ENCODE measurements around the gene DNAJC13.

Gene DNAJC13

DNA sequence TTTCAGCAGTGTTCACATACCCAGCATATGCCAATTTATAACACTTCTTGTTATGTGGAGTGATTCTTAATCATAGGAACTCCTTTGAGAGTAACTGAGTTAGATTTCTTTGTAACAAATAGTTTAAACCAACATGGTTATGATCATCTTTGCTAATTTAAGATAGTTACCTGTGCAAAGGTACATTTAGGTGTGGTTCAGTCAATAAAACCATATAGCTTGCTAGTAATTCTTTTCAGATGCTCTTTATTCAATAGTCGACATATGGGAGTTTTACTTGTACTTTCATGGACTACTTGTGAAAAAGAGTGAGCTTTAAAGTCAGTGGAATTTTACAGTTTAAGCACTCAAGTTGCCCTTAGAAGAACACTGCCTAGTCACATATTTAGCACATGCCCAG is 5.2 kb downstream of the DNAJC13 start:
- DNase-seq (ENCODE audit: low read depth) = no peak
- no peak overlapping the region for H3K4me3 ChIP-seq (ENCODE audit: control insufficient read depth, low read depth, low read length)
- TF ChIP-seq, protein P1, sequence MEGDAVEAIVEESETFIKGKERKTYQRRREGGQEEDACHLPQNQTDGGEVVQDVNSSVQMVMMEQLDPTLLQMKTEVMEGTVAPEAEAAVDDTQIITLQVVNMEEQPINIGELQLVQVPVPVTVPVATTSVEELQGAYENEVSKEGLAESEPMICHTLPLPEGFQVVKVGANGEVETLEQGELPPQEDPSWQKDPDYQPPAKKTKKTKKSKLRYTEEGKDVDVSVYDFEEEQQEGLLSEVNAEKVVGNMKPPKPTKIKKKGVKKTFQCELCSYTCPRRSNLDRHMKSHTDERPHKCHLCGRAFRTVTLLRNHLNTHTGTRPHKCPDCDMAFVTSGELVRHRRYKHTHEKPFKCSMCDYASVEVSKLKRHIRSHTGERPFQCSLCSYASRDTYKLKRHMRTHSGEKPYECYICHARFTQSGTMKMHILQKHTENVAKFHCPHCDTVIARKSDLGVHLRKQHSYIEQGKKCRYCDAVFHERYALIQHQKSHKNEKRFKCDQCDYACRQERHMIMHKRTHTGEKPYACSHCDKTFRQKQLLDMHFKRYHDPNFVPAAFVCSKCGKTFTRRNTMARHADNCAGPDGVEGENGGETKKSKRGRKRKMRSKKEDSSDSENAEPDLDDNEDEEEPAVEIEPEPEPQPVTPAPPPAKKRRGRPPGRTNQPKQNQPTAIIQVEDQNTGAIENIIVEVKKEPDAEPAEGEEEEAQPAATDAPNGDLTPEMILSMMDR (conservative IDR thresholded peaks at IDR 0.05; ENCODE audit: control insufficient read depth, insufficient read depth, low read depth, low read length) = no peak

DNA sequence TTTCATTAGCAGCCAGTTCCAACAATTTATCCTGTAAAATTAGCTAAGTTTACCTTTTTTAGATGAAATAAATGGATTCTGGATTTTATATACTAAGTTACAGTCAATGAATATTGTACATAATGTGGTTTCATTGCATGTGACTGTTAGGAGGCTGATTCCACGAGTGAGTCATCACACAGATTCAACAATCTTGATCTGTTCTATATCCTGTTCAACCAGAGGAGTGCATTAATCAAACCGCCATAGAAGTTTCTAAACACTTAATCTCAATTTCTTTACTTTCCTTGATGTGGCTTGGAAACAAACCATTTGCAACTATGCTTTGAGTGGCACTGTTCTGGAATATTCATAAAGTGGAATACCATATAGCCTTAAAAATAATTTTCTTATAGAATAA is 15.3 kb downstream of the DNAJC13 start:
- TF ChIP-seq, protein P1 (conservative IDR thresholded peaks at IDR 0.05; ENCODE audit: control insufficient read depth, insufficient read depth, low read depth, low read length) = no peak
- DNase-seq (ENCODE audit: low read depth) = peak; percentile 90
- H3K4me3 ChIP-seq (ENCODE audit: control insufficient read depth, low read depth, low read length) = no peak overlapping the region

DNA sequence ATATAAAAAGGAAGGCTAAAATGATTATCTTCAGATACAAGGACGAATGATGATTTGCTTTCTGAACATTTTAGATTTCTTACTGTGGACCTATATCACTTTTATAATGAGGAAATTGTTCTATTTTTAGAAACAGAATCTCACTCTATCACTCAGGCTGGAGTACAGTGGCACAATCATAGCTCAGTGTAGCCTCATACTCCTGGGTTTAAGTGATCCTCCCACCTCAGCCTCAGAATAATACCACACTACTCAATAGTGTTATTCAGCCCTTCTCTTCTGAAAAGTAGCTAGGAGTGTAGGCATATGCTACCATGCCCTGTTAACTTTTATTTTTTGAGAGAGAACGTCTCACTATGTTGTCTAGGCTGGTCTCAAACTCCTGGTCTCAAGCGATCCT is 15.8 kb downstream of the DNAJC13 start:
- TF ChIP-seq, protein P1 (conservative IDR thresholded peaks at IDR 0.05; ENCODE audit: control insufficient read depth, insufficient read depth, low read depth, low read length) = no peak
- H3K4me3 ChIP-seq (ENCODE audit: control insufficient read depth, low read depth, low read length) = no peak overlapping the region
- no peak for DNase-seq (ENCODE audit: low read depth)

DNA sequence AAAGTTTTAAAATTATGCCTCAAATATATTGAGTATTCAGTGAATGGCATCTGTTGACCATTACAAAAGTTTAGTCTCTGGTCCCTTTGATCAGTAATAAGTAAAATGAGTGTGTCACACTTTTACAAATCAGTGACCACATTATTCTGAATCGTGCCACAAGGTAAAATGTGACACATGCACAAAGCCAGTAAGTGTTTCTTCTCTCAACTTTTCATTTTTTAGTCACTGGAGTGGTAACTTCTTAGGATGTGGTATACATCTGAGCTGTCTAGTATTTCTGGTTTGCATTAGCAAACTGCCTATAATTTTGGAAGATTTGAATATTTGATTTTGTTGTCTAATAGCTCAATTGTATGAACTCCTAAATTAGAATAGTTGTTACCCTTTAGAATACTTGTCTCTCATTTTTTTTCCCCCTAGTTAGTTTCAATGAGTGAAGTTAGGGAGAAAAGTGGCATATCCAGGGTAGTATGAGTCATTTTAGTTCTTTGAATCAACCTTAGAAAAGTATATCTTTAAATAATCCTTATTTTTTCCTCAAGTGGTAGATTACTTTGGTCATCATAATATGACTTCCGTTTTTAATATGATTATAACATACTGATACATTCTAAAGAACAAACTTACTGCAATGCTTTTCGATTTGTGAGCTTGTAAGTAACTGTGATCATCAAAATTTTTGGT is 18.1 kb downstream of the DNAJC13 start:
- TF ChIP-seq, protein P1 (conservative IDR thresholded peaks at IDR 0.05; ENCODE audit: control insufficient read depth, insufficient read depth, low read depth, low read length) = no peak
- H3K4me3 ChIP-seq (ENCODE audit: control insufficient read depth, low read depth, low read length) = no peak overlapping the region
- no peak for DNase-seq (ENCODE audit: low read depth)

DNA sequence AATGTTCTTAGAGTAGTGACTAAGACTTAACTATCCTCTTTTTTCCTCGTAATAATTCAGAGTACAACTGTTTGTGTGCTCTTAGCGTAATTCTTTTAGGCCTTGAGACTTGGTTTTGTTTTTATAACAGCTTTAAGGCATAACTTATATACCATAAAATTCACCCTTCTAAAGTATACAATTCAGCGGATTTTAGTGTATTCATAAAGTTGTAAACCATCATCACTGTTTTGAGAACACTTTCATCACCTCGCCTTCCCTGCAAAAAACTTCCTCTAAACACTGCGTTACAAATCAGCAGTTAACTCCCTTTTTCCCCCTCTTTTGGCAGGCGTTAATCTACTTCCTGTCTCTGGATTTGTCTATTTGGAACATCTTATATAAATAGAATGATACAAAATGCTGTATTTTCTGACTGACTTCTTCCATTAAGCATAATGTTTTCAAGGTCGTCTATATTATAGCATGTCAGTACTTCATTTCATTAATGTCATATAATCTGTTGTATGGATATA is 18.7 kb downstream of the DNAJC13 start:
- H3K4me3 ChIP-seq (ENCODE audit: control insufficient read depth, low read depth, low read length) = no peak overlapping the region
- no peak for DNase-seq (ENCODE audit: low read depth)
- TF ChIP-seq, protein P1 (conservative IDR thresholded peaks at IDR 0.05; ENCODE audit: control insufficient read depth, insufficient read depth, low read depth, low read length) = no peak

DNA sequence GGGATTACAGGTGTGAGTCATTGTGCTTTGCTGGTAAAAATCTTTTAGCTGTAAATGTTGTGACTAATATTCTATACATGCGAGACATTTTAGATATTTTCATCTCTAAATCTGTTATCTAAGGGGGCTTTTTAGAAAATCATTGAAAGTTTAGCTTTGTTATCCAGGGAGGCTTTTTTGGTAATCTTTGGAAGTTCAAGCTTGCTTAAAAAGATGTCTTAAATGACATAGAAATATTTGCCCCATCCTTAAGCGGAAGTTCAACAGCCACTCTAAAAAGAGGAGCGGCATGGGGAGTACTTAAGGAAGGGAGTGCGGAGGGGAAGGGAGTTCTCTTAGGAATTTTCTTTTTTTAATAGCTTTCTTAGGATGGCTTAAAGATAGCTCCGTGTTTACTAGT is 26.1 kb downstream of the DNAJC13 start:
- DNase-seq (ENCODE audit: low read depth) = no peak
- H3K4me3 ChIP-seq (ENCODE audit: control insufficient read depth, low read depth, low read length) = no peak overlapping the region
- TF ChIP-seq, protein P1 (conservative IDR thresholded peaks at IDR 0.05; ENCODE audit: control insufficient read depth, insufficient read depth, low read depth, low read length) = no peak
